Activated naive CD4-positive, alpha-beta T cell treated with Interleukin-2 at 50 U/mL for 16 hours (primary cell): ENCODE data around the gene ITPR1.

Experiments used
- DNase-seq: peaks from one replicate; pipeline ENCODE4 v3.0.0-alpha.2; 2020

ITPR1 gene

DNA sequence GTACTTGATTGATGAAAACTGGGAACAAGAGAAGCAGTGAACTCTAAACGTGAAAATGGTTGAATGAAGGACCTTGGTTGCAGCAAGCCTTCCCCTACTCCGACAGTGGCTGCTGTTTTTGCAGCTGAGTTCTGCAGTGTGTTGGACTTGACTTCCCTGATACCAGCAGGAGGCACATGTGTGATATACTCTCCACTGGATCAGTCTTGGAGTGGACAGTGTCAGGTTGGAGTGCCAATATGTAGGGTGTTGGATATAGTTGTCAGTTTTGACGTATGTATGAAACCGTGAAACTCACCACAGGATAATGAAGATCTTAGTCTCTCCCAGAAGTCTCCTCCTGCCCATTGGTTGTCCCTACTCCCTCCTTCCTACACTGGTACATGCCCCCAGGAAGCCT lies 106.5 kb downstream of the ITPR1 start:
- DNase-seq, result no peak

DNA sequence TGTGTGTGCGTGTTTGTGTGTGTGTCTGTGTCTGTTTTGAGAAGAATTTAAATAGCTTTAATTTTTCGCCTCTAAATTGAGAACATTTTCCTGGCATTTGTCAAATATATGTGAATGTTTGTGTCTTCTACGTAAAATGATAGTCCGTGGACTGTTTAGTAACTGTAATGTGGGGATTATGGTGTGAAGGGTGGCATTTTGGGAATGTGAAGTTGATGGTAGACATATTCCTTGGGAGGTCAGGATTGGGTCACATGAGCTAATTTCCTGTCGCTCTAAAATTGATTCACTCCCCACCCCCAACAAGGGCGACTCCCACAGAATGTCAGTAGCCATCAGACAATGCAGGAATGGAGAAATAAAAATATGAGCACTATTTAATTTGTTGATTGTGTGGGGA lies 107.3 kb downstream of the ITPR1 start:
- DNase-seq, result no peak

DNA sequence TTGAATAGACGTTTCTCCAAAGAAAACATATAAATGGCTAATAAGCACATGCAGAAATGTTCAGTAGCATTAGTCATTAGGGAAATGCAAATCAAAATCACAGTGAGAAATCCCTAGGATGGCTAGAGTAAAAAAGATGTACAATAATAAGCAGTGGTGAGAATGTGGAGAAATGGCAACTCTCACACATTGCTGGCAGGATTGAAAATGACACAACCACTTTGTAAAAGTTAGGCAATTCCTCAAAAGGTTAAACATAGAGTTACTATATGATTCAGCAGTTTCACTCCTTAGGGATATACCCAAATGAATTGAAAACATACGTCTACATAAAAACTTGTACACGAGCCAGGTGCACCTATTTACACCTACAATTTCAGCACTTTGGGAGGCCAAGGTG lies 108.7 kb downstream of the ITPR1 start:
- DNase-seq, result no peak

DNA sequence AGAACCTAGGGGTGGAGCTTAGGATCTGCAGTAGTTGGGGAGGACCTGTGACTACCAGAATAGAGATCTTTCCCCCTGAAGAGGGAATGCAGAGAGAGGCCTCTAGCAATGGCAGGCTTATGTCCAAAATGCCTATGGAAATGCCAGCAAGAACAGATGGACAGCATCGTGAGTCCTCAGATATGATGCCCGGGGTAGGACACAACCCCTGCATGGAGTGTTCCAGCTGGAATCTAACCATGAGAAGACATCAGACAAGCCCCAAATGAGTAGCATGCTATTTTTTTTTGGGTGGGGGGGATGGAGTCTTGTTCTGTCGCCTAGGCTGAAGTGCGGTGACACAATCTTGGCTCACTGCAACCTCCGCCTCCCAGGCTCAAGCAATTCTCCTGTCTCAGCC lies 111.5 kb downstream of the ITPR1 start:
- no peak for DNase-seq

DNA sequence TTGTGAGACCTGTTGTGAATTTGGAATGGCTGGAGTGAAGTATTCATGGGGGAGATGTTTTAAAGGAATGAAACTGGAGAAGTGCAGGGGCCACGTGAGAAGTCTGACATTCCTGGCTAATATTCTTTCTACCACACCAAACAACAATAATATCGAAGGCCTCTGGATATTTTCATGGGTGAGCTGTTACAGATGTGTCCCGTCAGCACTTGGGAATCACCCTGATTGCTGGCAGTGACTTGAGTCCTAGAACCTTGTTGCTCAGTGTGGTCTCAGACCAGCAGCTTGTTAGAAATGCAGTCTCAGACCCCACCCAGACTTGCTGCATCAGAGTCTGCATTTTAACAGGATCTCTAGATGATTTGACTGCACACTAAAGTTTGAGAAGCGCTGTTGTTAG lies 113.8 kb downstream of the ITPR1 start:
- no peak for DNase-seq

DNA sequence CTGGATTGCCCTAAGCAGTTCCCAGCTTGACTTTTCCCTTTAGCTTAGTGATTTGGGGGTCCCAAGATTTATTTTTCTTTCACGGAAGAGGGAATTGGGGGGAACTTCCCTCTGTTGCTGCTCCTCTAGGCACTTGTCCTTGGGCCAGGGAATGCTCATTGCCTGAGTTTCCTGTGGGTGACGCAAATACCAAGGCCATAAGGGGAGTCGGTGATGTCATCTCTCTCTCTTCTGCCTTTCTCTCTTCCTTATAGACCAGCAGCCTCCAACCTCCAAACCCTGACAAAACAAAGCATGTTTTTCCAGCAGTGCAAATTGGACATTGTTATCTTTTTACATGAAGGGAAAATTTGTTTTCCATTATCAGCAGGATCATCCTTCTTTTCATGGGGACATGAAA lies 120.2 kb downstream of the ITPR1 start:
- no peak for DNase-seq

DNA sequence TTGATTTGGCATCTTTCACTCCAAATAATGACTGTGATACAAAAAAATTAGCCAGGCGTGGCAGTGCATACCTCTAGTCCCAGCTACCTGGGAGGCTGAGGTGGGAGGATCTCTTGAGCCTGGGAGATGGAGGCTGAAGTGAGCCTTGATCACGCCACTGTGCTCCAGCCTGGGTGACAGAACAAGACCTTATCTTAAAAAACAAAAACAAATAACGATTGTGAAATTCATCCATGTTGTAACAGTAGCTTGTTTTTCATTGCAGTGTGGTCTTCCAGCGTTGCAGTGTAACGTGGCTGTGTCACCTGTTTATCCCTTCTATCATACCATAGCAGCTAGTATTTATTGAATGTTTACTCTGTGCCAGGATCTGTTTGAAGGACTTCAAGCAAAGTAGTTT lies 120.9 kb downstream of the ITPR1 start:
- no peak for DNase-seq

DNA sequence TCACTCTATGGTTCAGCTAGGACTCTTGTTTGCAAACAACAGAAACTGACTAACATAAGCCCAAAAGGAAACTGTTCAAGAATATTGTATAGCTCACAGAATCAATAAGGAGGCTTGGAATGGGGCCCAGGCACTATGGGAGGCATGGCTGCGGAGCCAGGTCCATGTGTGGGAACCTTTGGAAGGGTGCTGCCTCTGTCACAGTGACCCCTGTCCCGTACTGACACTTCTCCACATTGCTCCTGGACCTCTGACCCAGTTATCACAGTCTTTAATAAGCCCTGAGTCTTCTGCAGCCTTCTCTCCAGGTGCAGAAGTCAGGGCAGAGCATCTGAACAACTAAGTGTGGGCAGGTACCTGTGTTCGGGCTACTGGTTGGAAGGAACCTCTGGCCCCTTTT lies 121.8 kb downstream of the ITPR1 start:
- DNase-seq, result no peak

DNA sequence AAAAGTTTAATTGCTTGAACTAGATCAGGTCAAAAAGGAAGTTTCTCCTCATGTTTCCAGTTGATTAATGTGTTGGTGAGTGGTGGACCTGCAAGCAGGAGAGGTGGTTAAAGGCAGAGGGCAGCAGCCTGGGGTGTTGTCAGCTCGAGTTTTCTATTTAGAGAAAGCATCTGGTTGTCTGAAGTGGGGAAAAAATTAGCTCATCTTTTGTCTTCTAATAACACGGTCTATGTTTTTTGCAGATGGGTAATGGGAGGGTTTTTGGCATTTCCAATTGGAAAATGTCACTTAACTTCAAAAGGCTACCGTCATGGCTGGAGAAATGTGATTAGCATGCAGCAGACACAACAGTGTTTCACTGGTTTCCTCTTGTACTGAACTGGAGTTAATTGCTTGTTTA lies 122.6 kb downstream of the ITPR1 start:
- DNase-seq, result no peak

DNA sequence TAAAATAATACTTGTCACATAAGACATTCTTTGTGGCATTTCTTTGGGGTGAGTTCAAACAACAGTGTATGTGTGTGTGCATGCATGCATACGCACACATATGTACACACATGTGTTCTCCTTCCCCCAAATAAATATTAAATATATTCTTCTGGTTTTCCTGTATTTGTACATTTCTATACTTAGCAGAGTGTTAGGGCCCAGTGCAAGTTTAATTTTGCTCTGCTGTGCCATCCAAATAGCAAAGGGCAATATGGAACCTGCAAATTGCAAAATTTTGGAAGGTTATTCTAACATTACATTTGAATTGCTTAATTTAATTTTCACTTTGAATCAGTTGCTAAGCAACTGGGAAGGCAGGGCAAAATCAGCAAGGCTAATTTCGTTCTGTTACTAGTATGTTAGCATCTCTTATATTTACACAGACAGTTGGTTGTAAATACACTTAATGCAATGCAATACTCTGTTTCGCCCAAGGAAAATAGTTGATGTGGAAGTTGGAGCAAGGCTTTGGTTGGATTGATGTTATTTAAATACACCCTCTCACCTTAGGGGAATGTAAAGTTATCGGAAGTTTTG lies 130.4 kb downstream of the ITPR1 start:
- no peak for DNase-seq

DNA sequence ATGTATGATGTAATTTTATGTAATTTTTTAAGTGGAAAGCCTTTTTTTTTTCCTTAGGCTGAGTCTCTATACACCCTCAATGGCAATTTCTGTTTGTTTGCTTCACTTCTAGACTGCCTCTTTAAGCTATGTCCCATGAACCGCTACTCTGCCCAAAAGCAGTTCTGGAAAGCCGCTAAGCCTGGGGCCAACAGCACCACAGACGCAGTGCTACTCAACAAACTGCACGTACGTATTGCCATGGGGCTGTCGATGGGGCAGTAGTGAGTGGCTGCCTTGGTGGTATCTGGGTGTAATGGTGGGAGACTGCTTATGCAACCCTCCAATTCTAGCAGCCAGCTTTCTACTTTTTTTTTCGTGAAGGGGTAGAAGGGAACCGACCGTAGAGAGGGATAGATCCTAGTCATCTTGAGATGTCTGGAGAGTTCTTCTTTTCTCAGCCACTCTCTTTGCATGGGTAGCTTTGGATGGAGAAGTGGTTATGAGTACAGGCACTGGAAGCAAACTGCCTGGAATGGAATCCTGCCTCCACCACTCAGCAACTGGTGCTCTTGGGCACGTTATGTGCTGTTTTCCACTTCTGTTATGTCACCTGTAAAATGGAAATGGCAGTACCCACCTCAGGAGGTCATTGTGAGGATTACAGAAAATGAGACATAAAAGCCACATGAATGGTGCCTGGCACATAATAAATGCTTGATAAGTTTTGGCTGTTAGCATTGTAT lies 134.7 kb downstream of the ITPR1 start:
- DNase-seq, result no peak

DNA sequence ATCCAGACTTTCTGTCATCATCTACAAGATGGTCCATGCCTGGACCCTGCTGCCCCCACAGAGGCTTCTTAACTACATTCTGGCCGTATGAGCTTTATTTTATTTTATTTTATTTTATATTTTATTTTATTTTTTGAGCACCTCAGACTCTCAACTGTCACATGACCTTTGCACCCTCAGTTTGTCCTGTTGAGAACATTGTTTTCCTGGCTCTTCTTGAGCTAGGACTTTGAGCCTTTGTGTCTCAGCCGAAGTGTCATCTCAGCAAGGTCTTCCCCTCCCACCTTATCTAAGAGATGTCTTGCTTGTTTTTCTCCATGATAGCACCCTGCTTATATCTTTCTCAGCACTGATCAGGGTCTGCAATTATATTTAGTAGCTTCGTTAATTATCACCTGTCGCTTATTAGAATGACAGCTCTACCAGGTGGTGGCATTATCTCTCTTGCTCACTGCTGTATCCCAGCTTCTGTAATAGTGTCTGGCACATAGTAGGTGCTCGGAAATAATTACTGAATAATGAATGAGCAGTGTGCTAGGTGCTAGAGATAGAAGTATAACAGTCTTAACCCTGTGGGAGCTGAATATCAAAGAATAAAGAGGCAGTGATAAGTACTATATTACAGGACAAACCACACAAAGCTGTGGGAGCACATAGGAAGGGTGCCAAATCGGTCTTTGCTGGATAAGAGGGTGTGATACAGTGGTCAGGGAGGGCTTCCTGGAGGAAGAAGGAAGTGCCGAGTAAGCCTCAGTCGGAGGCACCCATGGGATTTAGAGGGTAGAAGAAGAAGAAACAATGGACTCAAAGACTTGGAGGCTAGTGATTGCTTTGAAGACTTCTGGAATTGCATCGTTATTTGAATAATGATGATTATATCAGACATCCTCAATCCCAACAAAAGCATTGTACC lies 136.2 kb downstream of the ITPR1 start:
- no peak for DNase-seq

DNA sequence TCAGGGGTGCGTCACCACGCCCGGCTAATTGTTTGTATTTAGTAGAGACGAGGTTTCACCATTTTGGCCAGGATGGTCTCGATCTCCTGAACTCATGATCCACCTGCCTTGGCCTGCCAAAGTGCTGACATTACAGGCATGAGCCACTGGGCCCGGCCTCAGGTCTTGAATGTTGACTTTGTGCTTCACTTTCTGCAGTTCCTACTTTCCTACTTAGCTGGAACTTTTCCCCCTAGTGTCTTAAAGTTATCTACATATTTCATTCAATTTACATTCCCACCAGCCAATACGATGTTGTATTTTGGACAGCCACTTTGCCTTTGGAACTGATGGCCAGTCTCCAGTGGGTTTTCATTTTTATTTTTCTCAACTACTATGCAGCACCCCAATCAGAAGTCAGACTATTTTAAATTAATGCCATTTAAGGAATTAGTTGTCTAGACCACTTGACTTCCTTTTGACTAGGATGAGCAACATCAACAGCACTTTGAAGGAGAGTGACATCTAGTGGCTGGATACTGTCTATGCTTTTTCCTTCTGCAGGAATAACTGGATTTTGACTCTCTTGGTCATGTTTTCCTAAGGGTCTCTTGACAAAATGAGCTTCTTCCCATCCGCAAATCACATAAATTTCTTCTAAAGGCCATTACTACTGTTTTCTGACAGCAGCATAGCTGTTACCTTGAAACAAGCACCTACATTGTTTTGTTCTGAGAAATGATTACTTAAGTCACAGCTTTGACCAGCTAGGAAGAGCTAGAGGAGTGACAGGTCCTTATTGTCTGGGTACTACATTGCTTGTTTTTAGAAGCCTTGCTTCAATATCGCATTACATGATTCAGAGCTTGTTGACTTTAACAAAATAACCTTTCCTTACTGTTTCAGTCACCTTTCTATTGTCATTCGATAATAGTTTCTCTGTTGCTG lies 140.2 kb downstream of the ITPR1 start:
- no peak for DNase-seq

DNA sequence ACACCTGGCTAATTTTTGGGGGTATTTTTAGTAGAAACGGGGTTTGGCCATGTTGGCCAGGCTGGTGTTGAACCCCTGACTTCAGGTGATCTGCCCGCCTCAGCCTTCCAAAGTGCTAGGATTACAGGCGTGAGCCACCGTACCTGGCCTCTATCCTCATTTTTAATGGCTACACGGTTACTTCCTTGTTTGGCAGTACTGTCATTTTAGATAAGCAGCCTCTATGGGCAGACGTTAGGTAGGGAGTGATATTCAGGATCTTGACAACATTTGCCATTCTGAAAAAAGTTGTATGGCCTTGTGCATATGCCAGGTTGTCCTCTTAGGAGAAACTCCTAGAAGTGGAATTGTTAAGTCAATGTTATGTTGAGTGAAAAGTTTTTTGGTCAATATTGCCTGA lies 141.7 kb downstream of the ITPR1 start:
- no peak for DNase-seq

DNA sequence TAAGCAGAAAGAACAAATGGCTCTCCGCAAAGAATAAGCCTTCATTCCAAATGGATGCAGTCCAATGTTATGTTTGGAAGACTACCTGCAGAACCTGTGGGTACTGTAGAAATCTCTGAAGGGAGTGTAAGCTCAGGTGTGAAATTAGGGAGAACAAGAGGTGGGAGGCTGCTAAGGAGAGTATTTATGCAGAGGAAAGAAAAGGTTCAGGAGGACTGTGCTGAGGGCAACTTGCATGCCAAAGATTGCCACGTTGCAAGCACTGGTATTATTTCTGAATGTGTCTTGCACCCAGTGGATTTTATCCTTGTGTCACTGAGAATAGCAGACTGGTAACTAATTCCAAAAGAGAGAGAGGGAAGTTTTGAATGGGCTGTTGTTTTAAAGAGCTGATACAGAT lies 144.1 kb downstream of the ITPR1 start:
- DNase-seq, result no peak

DNA sequence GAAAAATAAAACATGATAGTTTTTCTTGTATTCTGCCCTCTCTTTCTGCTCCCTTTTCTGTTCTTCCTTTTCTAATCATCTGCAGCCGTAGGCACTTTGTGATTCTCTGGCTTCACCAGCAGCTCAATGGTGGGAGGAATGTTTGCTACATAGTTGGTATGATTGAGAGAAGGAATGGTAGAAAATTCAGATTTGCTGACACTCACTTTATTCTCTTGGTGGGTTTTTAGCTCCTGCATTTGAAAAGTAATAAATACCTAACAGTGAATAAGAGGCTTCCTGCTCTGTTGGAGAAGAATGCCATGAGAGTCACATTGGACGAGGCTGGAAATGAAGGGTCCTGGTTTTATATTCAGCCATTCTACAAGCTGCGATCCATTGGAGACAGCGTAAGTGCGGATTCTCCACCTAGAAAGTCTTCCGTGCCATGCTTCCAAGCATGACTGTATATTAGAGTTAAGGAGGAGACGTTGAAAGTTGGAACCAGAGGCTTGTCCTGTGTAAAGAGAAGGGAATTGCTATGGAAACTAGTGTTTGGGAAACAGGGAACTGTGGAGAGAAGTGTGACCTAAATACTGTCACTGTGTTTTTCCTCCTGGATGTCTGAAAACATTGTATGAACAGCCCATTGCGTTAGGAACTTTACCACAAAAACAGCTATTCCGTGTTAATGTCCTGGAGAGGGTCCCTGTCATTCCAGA lies 148.9 kb downstream of the ITPR1 start:
- DNase-seq, result no peak

DNA sequence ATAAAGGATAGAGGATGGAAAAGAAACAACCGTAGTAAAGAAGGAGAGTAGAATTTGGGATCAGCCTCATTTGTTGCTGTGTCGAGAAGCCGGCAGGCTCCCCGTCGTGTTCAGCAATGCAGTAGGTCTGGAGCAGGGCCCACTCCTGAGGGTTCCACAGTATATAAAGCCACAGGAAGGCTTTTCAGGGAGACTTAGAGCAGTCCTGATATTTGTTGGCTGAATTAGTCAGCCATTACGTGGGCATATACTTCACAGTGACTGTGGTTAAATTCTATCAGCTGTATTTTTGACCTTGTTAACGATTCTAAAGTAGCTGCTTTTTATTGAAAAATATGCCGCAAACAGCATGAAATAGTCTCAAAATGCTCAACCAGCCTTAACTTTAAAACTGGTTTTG lies 149.5 kb downstream of the ITPR1 start:
- DNase-seq, result no peak

DNA sequence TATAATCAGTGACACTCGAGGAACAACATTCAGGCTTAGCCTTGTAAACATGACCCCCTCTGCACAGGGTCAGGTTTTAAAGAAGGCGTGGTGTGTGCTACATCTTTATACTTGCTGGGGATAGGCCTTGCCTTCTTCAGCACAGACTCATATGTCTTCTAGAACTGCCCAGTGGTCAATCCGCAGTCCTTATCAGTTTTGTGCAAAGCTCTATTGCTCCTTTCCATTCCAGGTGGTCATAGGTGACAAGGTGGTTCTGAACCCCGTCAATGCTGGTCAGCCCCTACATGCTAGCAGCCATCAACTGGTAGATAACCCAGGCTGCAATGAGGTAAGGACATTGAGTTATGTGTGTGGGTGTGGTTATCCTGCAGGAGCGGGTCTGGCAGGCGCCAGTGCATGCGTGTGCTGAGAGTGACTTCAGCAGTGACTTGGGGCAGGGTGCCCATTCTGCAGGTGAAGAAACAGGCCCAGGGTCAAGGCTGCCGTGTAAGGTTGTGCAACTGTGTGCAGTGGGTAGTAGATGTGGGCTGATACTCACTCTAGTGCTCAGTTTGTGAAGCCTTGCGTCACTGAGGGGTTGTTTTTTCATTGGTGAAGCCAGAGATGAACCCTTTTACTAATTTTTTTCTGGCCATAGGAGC lies 150.9 kb downstream of the ITPR1 start:
- DNase-seq, result no peak

DNA sequence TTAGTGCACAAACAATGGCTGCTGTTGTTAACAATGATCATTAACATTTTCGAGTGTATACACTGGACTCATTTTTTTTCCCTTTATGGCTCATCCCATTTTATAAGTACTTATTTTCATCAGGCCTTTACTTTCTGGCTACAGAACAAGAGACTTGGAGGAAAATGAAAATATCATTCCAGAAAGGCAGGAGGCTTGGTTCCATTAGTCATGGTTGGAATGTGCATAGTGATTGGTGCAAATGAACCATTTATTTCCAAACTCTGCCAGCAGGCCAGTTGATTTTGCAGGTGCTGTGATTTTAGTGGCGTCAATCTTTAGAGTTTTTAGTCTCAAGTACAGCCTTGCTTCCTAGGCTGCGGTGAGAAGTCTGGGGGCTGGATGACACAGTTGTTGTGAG lies 151.8 kb downstream of the ITPR1 start:
- DNase-seq, result no peak

DNA sequence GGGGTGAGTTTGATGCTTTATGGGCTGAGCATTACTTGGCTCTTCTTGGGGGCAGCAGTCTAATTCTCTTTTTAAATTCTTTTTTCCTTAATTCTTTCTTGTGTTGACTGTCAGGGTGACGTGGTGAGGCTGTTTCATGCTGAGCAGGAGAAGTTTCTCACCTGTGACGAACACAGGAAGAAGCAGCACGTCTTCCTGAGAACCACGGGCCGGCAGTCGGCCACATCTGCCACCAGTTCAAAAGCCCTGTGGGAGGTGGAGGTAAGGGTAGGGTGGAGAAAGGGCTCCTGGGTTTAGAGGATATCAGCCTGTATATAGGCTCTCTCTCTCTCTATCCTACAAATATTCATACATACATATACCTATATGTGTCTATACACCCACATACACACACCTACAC lies 152.3 kb downstream of the ITPR1 start:
- no peak for DNase-seq

DNA sequence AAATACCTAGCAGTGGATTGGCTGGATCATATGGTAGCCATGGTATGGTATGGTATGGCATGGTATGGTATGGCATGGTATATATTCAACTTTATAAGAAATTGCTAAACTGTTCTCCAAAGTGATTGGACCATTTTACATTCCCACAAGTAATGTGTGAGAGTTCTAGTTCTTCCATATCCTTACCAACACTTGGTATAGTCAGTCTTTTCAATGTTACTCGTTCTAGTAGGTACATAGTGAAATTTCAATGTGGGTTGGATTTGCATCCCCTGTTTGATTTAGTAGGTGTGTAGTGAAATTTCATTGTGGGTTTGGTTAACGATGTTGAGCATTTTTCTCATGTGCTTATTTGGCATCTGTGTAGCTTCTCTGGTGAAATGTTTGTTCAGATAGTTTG lies 154.3 kb downstream of the ITPR1 start:
- no peak for DNase-seq
